ENCODE measurements around the gene TRPM3.

Gene TRPM3

DNA sequence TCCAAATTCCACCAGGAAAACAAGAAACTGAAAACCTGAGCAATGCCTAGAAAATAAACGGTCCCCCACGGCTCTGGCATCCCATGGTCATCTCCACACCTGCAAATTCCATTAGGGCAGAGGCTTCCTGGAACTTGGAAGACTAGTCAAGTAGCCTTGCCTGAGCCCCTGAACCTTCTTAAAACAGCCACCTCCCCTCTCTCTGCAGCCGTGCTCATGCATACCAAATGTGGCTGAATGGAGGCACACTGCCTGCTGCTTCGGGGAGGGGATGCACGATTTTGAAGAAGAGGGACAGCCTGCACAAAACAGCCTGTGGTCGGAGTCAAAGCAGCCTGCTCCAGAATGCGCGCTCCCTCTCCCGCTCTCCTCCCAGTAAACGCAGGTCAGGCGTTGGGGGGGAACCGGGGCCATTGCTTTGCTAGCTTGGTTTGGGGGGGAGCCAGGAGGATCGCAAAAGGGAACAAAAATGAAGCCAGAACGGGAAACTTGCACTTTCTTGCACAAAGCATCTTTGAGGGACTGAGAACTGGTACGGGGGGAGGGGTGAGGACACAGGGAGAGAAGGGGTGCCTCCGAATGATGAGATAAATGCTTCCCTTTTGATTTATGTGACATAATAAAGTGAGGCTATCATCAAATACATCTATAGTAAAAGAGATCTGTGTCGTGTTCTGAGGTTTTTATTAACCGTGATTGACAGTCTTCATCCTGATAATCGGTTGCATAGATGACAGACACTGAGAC is at the start of gene TRPM3:
TRPM3 (minus strand) TSS at position 347 of the 747 bp plus-strand sequence; CDS start at position 80, 267 bp downstream.
- no peak for DNase-seq (ENCODE audit: low spot score)

- DNase-seq (ENCODE audit: low spot score): no peak
These were observed 47.0 kb upstream of the TRPM3 start for GRCh38 chr9:71168418-71168817.

DNA sequence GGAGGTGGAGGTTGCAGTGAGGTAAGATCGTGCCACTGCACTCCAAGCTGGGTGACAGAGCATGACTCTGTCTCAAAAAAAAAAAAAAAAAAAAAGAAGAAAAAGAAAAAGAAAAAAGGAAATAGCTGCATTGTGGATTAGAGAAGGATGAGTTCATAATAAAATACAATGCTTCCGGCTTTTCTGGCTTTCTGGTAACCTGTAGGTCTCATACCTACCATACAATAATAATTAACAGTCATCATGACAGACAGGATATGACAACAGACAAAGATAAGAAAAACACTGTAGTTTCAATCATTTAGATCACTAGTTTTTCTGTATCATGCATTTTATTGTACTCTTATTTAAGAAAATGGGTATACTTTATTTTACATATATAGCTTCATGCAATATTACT is 40.7 kb upstream of the TRPM3 start:
- DNase-seq (ENCODE audit: low spot score): no peak

GRCh38 chr9:71157731-71158130 is 36.3 kb upstream of the TRPM3 start:
- DNase-seq (ENCODE audit: low spot score): no peak

GRCh38 chr9:71147368-71147767 is 25.9 kb upstream of the TRPM3 start:
- DNase-seq (ENCODE audit: low spot score): no peak

DNA sequence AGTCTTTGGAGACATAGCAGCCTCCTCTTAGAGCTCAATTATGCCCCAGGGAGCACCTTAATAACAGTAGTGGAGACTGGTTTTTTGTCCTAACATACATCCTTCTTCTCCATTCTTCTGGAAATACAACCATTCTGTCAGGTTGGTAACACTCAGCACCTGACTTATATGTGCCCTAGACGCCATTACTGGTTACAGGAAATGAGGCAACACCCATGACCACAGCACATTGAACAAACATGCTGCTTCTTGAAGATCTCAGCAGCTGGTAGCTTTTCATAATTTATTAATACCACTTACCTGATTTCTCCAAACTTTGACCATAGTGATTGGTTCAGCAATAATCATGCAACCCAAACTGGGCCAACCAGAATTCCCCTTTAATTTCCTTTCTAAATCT is 25.1 kb upstream of the TRPM3 start:
- DNase-seq (ENCODE audit: low spot score): no peak

- no peak for DNase-seq (ENCODE audit: low spot score)
These were observed 23.8 kb upstream of the TRPM3 start for GRCh38 chr9:71145179-71145578.

DNA sequence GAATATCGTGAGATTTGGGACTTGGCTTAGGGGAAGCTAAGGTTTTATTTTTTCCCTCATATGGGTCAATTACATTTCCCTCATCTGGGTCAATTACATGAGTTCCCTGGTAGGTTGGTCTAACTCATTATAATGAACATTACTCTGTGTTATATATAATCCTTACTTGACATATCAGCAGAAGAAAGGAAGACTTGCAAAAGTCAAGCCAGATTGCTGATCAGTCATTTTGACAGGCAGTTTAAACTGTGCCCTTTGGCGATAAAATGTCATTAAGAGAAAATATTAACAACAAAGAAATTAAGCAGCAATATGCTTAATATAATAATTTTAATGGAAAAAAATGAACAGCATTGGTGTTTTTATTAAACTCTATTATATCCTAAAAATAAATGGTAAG is 23.1 kb upstream of the TRPM3 start:
- DNase-seq (ENCODE audit: low spot score): no peak

GRCh38 chr9:71136696-71137095 is 15.3 kb upstream of the TRPM3 start:
- no peak for DNase-seq (ENCODE audit: low spot score)

GRCh38 chr9:71131145-71131544 is 9.7 kb upstream of the TRPM3 start:
- DNase-seq (ENCODE audit: low spot score): no peak

DNA sequence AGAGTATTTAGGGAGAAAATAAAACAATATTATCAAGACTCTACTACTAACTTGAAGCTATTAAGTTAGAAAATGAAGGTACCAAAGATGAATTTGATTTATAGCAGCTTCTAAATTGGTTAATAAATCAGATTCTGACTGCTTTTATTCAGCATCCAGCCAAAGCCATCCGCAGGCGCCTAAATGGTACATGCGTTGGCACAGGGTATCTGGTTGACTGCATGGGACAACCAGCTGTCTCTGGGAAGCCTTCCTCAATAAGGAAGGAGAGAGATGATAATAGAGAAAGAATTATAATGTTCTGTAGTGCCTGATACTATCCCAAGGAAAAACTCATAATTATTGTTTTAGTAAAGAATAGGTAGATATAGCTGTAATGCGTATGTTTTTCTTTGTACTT is 9.1 kb upstream of the TRPM3 start:
- DNase-seq (ENCODE audit: low spot score): no peak

DNA sequence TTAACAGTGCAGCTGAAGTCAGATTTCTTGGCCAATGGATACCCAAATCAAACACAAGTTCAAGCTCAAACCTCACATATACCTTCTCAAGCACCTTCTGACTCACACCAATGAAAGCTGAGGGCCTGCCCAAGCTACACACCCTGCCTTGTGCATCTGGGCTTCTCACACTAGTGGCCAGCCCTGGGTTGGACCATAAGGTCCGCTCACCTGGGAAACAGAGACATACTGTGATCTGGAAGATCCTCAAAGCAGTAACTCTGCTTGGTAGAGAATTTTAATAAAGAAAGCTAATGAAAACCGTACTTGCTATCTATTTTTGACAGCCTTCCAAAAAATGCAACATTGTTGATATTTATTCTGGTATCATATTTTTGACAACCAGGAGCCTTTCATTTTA is 7.4 kb upstream of the TRPM3 start:
- no peak for DNase-seq (ENCODE audit: low spot score)

- DNase-seq (ENCODE audit: low spot score): no peak
These were observed 5.9 kb upstream of the TRPM3 start for GRCh38 chr9:71127301-71127700.

DNA sequence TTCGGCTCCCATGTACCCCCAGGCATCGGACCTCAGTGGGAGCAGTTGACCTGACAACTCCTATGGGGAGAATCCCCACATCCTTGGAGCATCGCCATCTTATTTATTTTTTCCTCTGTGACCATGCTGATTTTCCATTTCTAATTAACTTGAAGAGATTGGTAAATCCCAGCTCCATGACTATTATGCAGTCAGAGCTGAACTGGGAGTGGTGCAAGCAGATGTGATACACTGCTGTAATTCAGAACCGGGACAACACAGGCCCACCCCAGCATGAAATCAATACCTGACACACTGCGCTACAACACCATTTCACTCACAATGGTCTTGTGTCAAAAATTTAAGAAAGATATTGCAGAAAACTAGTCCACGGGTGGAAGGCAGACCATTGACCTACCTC is 1.0 kb upstream of the TRPM3 start:
- DNase-seq (ENCODE audit: low spot score): no peak

DNA sequence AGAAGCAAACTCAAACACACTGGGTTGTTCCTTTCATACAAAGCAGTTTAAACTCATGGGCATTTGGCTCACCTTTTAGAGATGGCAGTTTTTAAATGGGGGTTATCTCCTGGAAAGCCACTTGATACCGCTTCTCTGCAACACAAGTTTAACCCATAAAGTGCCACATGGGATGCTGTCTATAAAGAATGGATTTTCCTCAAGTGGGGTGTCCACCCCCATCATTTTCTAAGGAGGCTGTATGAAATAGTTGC is 528 bp upstream of the TRPM3 start:
- no peak for DNase-seq (ENCODE audit: low spot score)

DNA sequence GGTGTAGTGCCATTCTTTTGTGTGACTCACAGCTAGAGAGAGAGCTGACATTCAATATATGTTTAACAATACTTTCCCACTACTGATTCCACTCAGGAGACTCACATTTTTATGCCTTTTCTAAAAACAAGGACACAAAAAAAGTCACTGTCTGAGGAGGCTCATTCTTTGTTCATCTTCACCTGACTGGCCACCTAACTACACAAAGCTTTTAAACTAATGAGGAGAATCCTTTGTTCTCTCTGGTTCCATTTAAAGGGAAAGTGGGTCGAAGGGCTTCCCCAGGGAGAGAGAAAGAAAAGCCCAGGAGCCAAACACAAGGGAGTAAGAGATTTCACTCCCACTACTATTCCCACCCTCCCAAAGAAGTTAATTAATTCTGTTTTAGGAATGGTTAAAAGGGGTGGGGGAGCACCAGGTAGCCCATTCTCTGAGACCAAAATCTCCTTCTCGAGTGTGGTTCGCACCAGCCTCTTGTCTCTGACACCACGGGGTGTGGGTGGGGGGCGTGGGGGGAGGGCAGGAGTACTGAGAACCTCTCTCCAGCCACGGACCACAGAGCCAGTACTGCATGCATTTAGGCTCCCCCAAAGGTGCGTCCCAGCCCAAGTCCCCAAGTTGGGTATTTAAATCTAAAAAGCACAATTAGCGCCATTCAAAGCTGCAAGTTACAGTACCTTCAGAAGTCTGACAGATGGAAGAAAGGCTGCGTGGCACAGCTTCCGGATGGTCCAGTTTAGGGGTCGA is 747 bp downstream of the TRPM3 start:
- no peak for DNase-seq (ENCODE audit: low spot score)

DNA sequence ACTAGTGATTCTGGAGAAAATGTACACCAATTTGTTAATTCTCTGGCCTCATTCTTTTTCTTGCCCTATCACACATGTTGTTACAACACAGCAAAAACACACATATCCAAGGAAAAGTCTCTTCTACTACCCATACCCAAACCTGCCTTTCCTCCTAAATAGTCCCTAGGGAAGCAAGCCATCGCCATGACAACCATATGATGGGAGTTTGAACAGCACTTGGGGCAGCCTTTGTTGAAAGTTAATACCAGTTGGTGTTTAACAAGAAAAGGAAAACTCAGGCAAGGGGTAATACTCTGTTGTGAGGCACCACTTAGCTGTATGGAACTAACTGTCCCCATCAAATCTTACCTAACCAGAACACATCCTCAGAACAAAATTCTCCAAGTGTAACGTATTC is 1.7 kb downstream of the TRPM3 start:
- no peak for DNase-seq (ENCODE audit: low spot score)

GRCh38 chr9:71118324-71118723 is 3.1 kb downstream of the TRPM3 start:
- DNase-seq (ENCODE audit: low spot score): no peak

GRCh38 chr9:71115448-71115975 is 5.9 kb downstream of the TRPM3 start:
- no peak for DNase-seq (ENCODE audit: low spot score)

GRCh38 chr9:71112866-71113265 is 8.6 kb downstream of the TRPM3 start:
- no peak for DNase-seq (ENCODE audit: low spot score)

DNA sequence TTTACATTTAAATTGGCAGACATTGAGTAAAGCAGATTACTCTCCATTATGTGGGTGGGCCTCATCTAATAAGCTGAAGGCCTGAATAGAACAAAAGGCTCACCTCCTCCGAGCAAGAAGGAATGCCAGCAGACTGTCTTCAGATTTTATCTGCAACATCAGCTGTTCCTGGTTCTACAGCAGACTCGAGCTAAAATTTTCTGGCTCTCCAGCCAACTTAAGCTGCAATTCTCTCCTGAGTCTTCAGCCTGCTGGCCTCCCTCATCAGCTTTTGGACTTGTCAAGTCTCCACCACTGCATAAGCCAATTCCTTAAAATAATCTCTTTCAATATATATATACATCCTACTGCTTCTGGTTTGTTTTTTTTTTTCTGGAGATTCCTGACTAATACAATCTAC is 12.5 kb downstream of the TRPM3 start:
- no peak for DNase-seq (ENCODE audit: low spot score)

DNA sequence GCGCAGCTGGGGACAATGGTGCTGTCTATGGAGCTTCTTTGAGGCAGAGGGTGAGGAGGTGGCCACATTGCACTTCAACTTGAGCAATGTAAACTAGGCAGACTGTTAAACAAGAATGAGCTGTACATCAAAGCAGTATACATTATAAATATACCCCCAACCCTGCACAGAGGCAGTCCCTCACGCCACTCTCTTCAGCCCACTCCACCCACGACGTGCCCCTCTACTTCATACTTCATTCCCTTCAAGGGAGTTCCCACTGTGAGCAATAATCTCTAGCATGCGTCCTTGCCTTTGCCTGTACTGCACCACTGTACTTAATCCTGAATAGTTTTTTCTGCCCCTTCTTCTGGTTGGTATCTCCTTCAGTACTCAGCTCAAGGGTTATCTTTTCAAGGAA is 14.4 kb downstream of the TRPM3 start:
- no peak for DNase-seq (ENCODE audit: low spot score)

- no peak for DNase-seq (ENCODE audit: low spot score)
These were observed 16.2 kb downstream of the TRPM3 start for GRCh38 chr9:71105192-71105591.

- DNase-seq (ENCODE audit: low spot score): no peak
These were observed 22.6 kb downstream of the TRPM3 start for GRCh38 chr9:71098801-71099200.
